Smooth muscle cell (in vitro differentiated cells): ENCODE data around the gene PROKR2. TPM values are rescaled to one million over a fixed set of nuclear protein-coding genes. Genes with fewer than 3 reads are reported as not detected.

Experiments
- DNase-seq: peaks from one replicate; lab custom pipeline; 2025; ENCODE audit not compliant: unreplicated experiment; lab: John Stamatoyannopoulos, UW
- H2AFZ ChIP-seq: fragments of 200-600 bp; sonication (generic); 2 replicates; pipeline ENCODE4 v1.6.0; 2016; ENCODE audit warnings: antibody characterized with exemption, low read depth, mild to moderate bottlenecking
- H3F3A ChIP-seq: fragments of 200-600 bp; sonication (generic); 2 replicates; pipeline ENCODE4 v1.6.0; 2017; ENCODE audit warnings: antibody characterized with exemption, low read depth
- H3K27ac ChIP-seq: fragments of 200-600 bp; sonication (generic); 2 replicates; pipeline ENCODE4 v1.5.1; 2016; ENCODE audit warnings: low read depth, mild to moderate bottlenecking
- H3K27me3 ChIP-seq: fragments of 200-600 bp; sonication (generic); 2 replicates; pipeline ENCODE4 v1.6.1; 2016; ENCODE audit warnings: low read depth, mild to moderate bottlenecking
- H3K36me3 ChIP-seq: fragments of 200-600 bp; sonication (generic); 2 replicates; pipeline ENCODE4 v1.5.1; 2016; ENCODE audit warnings: low read depth
- H3K4me1 ChIP-seq: fragments of 200-600 bp; sonication (generic); 2 replicates; pipeline ENCODE4 v1.5.1; 2016; ENCODE audit warnings: low read depth
- H3K4me2 ChIP-seq: fragments of 200-600 bp; sonication (generic); 2 replicates; pipeline ENCODE4 v1.6.0; 2016; ENCODE audit warnings: mild to moderate bottlenecking
- H3K4me3 ChIP-seq: fragments of 200-600 bp; sonication (generic); 2 replicates; pipeline ENCODE4 v1.5.1; 2016; ENCODE audit warnings: mild to moderate bottlenecking
- H3K79me2 ChIP-seq: fragments of 200-600 bp; sonication (generic); 2 replicates; pipeline ENCODE4 v1.6.0; 2016; ENCODE audit warnings: low read depth, mild to moderate bottlenecking
- H3K9ac ChIP-seq: fragments of 200-600 bp; sonication (generic); 2 replicates; pipeline ENCODE4 v1.6.0; 2016; ENCODE audit warnings: low read depth
- H3K9me3 ChIP-seq: fragments of 200-600 bp; sonication (generic); replicated peaks from 2 replicates; pipeline ENCODE4 v1.5.1; 2016; ENCODE audit warnings: low read depth
- H4K20me1 ChIP-seq: fragments of 200-600 bp; sonication (generic); 2 replicates; pipeline ENCODE4 v1.6.0; 2016; ENCODE audit warnings: low read depth
- WGBS: methylation state at CpG from one replicate; pipeline ENCODE4 v1.1.7; 2016; ENCODE audit warnings: low lambda C conversion rate; 5-methylcytosine and 5-hydroxymethylcytosine counted together
- polyA plus RNA-seq: library from polyadenylated mRNA; unstranded; fragments of >200 nt; fragmentation: Nextera tagmentation; extraction: Ambion mirVana; gene quantifications from 2 replicates; pipeline ENCODE4 v1.2.1, GENCODE V29; 2016
- small RNA-seq: library from RNA; depleted of rRNA; stranded (forward); fragments of <200 nt; gene quantifications from one replicate; pipeline ENCODE3, GENCODE V24; 2014
- total RNA-seq: library from RNA; depleted of rRNA; stranded (reverse); fragments of >200 nt; gene quantifications from 2 replicates; pipeline ENCODE4 v1.2.3, GENCODE V29; 2014
- TF ChIP-seq, protein P1 (sequence below): fragments of 200-600 bp; sonication (generic); IDR thresholded peaks from 2 replicates; pipeline ENCODE4 v1.5.1; 2017; ENCODE audit warnings: borderline replicate concordance, mild to moderate bottlenecking, antibody characterized with exemption; ENCODE audit not compliant: insufficient read depth, poor library complexity, severe bottlenecking

Gene PROKR2
- total and polyA plus RNA-seq, 2 experiments from 2014 or later = not detected

DNA sequence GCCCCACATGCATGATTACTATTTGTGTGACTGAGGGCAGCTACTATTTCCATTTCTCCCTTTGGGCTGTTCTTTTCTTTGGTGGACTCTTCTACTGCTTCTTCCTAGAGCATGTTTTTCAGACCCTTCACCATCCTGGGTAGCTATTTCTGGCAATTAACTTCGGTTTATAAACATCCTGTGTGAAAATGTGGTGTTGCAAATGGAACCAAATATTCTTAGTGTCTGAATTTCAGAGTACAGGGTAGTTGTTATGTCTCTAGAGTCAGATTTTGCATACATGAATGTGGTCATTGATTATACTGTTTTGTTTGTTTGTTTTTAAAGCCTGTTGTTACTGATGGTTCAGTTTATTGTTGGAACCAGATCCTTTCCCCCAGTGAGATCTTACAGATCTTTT, 49.7 kb downstream of the PROKR2 start:
- 73% methylated on average over 1 of the region's 1 CpG for WGBS
- Histone ChIP-seq H3K9me3 (no peaks in the 10 kb centered on the region), H3K9ac (no peak overlapping the region), H3K27me3 (peaks cover 4% of the 10 kb centered on the region), H3K4me2 (no peak overlapping the region), H3F3A (no peaks in the 10 kb centered on the region), H3K36me3 (no peaks in the 10 kb centered on the region), H3K79me2 (no peaks in the 10 kb centered on the region), H4K20me1 (no peaks in the 10 kb centered on the region), H3K4me3 (no peak overlapping the region), H3K27ac (no peak overlapping the region), H3K4me1 (no peaks in the 10 kb centered on the region), H2AFZ (no peak overlapping the region)
- TF ChIP-seq, protein P1, sequence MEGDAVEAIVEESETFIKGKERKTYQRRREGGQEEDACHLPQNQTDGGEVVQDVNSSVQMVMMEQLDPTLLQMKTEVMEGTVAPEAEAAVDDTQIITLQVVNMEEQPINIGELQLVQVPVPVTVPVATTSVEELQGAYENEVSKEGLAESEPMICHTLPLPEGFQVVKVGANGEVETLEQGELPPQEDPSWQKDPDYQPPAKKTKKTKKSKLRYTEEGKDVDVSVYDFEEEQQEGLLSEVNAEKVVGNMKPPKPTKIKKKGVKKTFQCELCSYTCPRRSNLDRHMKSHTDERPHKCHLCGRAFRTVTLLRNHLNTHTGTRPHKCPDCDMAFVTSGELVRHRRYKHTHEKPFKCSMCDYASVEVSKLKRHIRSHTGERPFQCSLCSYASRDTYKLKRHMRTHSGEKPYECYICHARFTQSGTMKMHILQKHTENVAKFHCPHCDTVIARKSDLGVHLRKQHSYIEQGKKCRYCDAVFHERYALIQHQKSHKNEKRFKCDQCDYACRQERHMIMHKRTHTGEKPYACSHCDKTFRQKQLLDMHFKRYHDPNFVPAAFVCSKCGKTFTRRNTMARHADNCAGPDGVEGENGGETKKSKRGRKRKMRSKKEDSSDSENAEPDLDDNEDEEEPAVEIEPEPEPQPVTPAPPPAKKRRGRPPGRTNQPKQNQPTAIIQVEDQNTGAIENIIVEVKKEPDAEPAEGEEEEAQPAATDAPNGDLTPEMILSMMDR = no peak
- DNase-seq = no peak

Small RNA genes lying within 50 kb of the gene (small RNA-seq; reads per million reads assigned to genes)
- gene RNA5-8SP7 = not detected

Other genes with a start within 250 kb of the PROKR2 start
- 102 and 107 TPM in 2 replicates for gene TMEM230, start 203.9 kb downstream of the PROKR2 start, total RNA-seq
- gene TMEM230, start 203.9 kb downstream of the PROKR2 start, polyA plus RNA-seq = 104 and 117 TPM in 2 replicates
- gene PCNA, start 197.0 kb downstream of the PROKR2 start, total RNA-seq = 168 and 178 TPM in 2 replicates
- gene PCNA, start 197.0 kb downstream of the PROKR2 start, polyA plus RNA-seq = 75.2 and 78.7 TPM in 2 replicates
- 20.3 and 24.9 TPM in 2 replicates for gene CDS2, start 189.9 kb downstream of the PROKR2 start, total RNA-seq
- 25.9 and 32.4 TPM in 2 replicates for gene CDS2, start 189.9 kb downstream of the PROKR2 start, polyA plus RNA-seq